Heart left ventricle (tissue), 13 donors: Measurements from ENCODE around the gene KREMEN1.

Experiments
- POLR2A ChIP-seq, 2 donors: fragments of 450-650 bp; IDR thresholded peaks; one replicate each; pipeline ENCODE4 v1.6.1; 2017; ENCODE audit warnings: antibody characterized with exemption in 2 of 2, mild to moderate bottlenecking in 2 of 2, moderate library complexity in 2 of 2
- TF ChIP-seq, protein P1 (sequence below), 12 donors: fragments of 200-600 bp; sonication (generic) in 4 of 12; IDR thresholded peaks; one replicate each; pipeline versions ENCODE4 v1.5.0 to v1.8.0; 2018 to 2022; ENCODE audit warnings: antibody characterized with exemption in 12 of 12, mild to moderate bottlenecking in 5 of 12
- donor health status: ischemic (EF 13 %, LVEDD 7.1; RV severe dilation, severe dysfunction).
- donor health status: DM: no; HTN: yes; CAD: no.
- donor health status: DM: no; HTN: no; CAD: no.
- donor health status: ischemic (EF 25% LVEDD 6.9; RV normal size, moderate dysfunction).
- donor health status: ischemic (EF 25% LVEDD 5.7; RV mildly dilated, moderate dysfunction).
- donor health status: ischemic (EF 35%, LVEDD 5.7; RV mildly dilated, moderate dysfunction).
- donor health status: nonischemic (EF 11% LVEDD 7.7; RV severe dilation, severe dysfunction).
- donor health status: DM: yes; HTN: yes; CAD: no.
- donor health status: PGD.
- donor health status: ischemic (EF 29% LVEDD 5.4; RV normal size, mild dysfunction).
- donor health status: nonischemic (EF 23%, LVEDD 6.1; RV moderate dilation, normal function).

- TF ChIP-seq, protein P1, sequence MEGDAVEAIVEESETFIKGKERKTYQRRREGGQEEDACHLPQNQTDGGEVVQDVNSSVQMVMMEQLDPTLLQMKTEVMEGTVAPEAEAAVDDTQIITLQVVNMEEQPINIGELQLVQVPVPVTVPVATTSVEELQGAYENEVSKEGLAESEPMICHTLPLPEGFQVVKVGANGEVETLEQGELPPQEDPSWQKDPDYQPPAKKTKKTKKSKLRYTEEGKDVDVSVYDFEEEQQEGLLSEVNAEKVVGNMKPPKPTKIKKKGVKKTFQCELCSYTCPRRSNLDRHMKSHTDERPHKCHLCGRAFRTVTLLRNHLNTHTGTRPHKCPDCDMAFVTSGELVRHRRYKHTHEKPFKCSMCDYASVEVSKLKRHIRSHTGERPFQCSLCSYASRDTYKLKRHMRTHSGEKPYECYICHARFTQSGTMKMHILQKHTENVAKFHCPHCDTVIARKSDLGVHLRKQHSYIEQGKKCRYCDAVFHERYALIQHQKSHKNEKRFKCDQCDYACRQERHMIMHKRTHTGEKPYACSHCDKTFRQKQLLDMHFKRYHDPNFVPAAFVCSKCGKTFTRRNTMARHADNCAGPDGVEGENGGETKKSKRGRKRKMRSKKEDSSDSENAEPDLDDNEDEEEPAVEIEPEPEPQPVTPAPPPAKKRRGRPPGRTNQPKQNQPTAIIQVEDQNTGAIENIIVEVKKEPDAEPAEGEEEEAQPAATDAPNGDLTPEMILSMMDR (IDR thresholded peaks at IDR 0.05): no peak
- no peak for TF ChIP-seq POLR2A (IDR thresholded peaks at IDR 0.05)
Measured at GRCh38 chr22:29054251-29054767, 18.5 kb upstream of the KREMEN1 start.
